Smooth muscle cell (in vitro differentiated cells): ENCODE data around the gene HIVEP2. TPM values are rescaled to one million over a fixed set of nuclear protein-coding genes. Genes with fewer than 3 reads are reported as not detected.
"Not testable (repeated sequence)": the region's sequence is repeated elsewhere in the genome, so short reads cannot be mapped to it uniquely, and the experiment has no call there.

Experiments
- DNase-seq: peaks from one replicate; lab custom pipeline; 2025; ENCODE audit not compliant: unreplicated experiment; lab: John Stamatoyannopoulos, UW
- H2AFZ ChIP-seq: fragments of 200-600 bp; sonication (generic); 2 replicates; pipeline ENCODE4 v1.6.0; 2016; ENCODE audit warnings: antibody characterized with exemption, low read depth, mild to moderate bottlenecking
- H3F3A ChIP-seq: fragments of 200-600 bp; sonication (generic); 2 replicates; pipeline ENCODE4 v1.6.0; 2017; ENCODE audit warnings: antibody characterized with exemption, low read depth
- H3K27ac ChIP-seq: fragments of 200-600 bp; sonication (generic); 2 replicates; pipeline ENCODE4 v1.5.1; 2016; ENCODE audit warnings: low read depth, mild to moderate bottlenecking
- H3K27me3 ChIP-seq: fragments of 200-600 bp; sonication (generic); 2 replicates; pipeline ENCODE4 v1.6.1; 2016; ENCODE audit warnings: low read depth, mild to moderate bottlenecking
- H3K36me3 ChIP-seq: fragments of 200-600 bp; sonication (generic); 2 replicates; pipeline ENCODE4 v1.5.1; 2016; ENCODE audit warnings: low read depth
- H3K4me1 ChIP-seq: fragments of 200-600 bp; sonication (generic); 2 replicates; pipeline ENCODE4 v1.5.1; 2016; ENCODE audit warnings: low read depth
- H3K4me2 ChIP-seq: fragments of 200-600 bp; sonication (generic); 2 replicates; pipeline ENCODE4 v1.6.0; 2016; ENCODE audit warnings: mild to moderate bottlenecking
- H3K4me3 ChIP-seq: fragments of 200-600 bp; sonication (generic); 2 replicates; pipeline ENCODE4 v1.5.1; 2016; ENCODE audit warnings: mild to moderate bottlenecking
- H3K79me2 ChIP-seq: fragments of 200-600 bp; sonication (generic); 2 replicates; pipeline ENCODE4 v1.6.0; 2016; ENCODE audit warnings: low read depth, mild to moderate bottlenecking
- H3K9ac ChIP-seq: fragments of 200-600 bp; sonication (generic); 2 replicates; pipeline ENCODE4 v1.6.0; 2016; ENCODE audit warnings: low read depth
- H3K9me3 ChIP-seq: fragments of 200-600 bp; sonication (generic); replicated peaks from 2 replicates; pipeline ENCODE4 v1.5.1; 2016; ENCODE audit warnings: low read depth
- H4K20me1 ChIP-seq: fragments of 200-600 bp; sonication (generic); 2 replicates; pipeline ENCODE4 v1.6.0; 2016; ENCODE audit warnings: low read depth
- CTCF ChIP-seq: fragments of 200-600 bp; sonication (generic); IDR thresholded peaks from 2 replicates; pipeline ENCODE4 v1.5.1; 2017; ENCODE audit warnings: borderline replicate concordance, mild to moderate bottlenecking, antibody characterized with exemption; ENCODE audit not compliant: insufficient read depth, poor library complexity, severe bottlenecking
- WGBS: methylation state at CpG from one replicate; pipeline ENCODE4 v1.1.7; 2016; ENCODE audit warnings: low lambda C conversion rate; 5-methylcytosine and 5-hydroxymethylcytosine counted together
- polyA plus RNA-seq: library from polyadenylated mRNA; unstranded; fragments of >200 nt; fragmentation: Nextera tagmentation; extraction: Ambion mirVana; gene quantifications from 2 replicates; pipeline ENCODE4 v1.2.1, GENCODE V29; 2016
- total RNA-seq: library from RNA; depleted of rRNA; stranded (reverse); fragments of >200 nt; gene quantifications from 2 replicates; pipeline ENCODE4 v1.2.3, GENCODE V29; 2014

The HIVEP2 gene
- total and polyA plus RNA-seq, 2 experiments from 2014 or later = 3.2 to 12.5 TPM

- no peak overlapping the region for H3K4me2 ChIP-seq
- H3K4me3 ChIP-seq = no peak overlapping the region
- H3K27me3 ChIP-seq = no peaks in the 10 kb centered on the region
- no peaks in the 10 kb centered on the region for H4K20me1 ChIP-seq
- H3K27ac ChIP-seq = no peak overlapping the region
- H3K9ac ChIP-seq = no peak overlapping the region
- H2AFZ ChIP-seq = no peak overlapping the region
- no peak for DNase-seq
- H3K9me3 ChIP-seq = no peaks in the 10 kb centered on the region
- no peak for TF ChIP-seq CTCF
- no peaks in the 10 kb centered on the region for H3K4me1 ChIP-seq
- H3K36me3 ChIP-seq = no peaks in the 10 kb centered on the region
- 78% methylated on average over 2 of the region's 2 CpGs for WGBS
- H3K79me2 ChIP-seq = no peaks in the 10 kb centered on the region
- no peaks in the 10 kb centered on the region for H3F3A ChIP-seq
These were observed 40.3 kb upstream of the HIVEP2 start for GRCh38 chr6:142985281-142985680.

GRCh38 chr6:142984386-142984785 is 39.4 kb upstream of the HIVEP2 start:
- H3K36me3 ChIP-seq = no peaks in the 10 kb centered on the region
- no peak overlapping the region for H3K4me2 ChIP-seq
- no peaks in the 10 kb centered on the region for H3K4me1 ChIP-seq
- H3K27me3 ChIP-seq = no peaks in the 10 kb centered on the region
- no peaks in the 10 kb centered on the region for H3K79me2 ChIP-seq
- H4K20me1 ChIP-seq = no peaks in the 10 kb centered on the region
- TF ChIP-seq CTCF = no peak
- WGBS = 90% methylated on average over 3 of the region's 3 CpGs
- H3K27ac ChIP-seq = no peak overlapping the region
- no peak overlapping the region for H2AFZ ChIP-seq
- no peak for DNase-seq
- H3K9ac ChIP-seq = no peak overlapping the region
- no peaks in the 10 kb centered on the region for H3F3A ChIP-seq
- H3K4me3 ChIP-seq = no peak overlapping the region
- H3K9me3 ChIP-seq = no peaks in the 10 kb centered on the region

- Histone ChIP-seq H3K36me3 (no peaks in the 10 kb centered on the region), H3K27ac (no peak overlapping the region), H3K4me1 (no peaks in the 10 kb centered on the region), H3K9ac (no peak overlapping the region), H3F3A (no peaks in the 10 kb centered on the region), H3K79me2 (no peaks in the 10 kb centered on the region), H2AFZ (no peak overlapping the region), H4K20me1 (no peaks in the 10 kb centered on the region), H3K27me3 (no peaks in the 10 kb centered on the region), H3K4me3 (no peak overlapping the region), H3K9me3 (no peaks in the 10 kb centered on the region), H3K4me2 (no peak overlapping the region)
- 87% methylated on average over 3 of the region's 3 CpGs for WGBS
- DNase-seq = no peak
- TF ChIP-seq CTCF = no peak
These were observed 30.4 kb upstream of the HIVEP2 start for GRCh38 chr6:142975365-142975764.

GRCh38 chr6:142970941-142971340 is 26.0 kb upstream of the HIVEP2 start:
- 86% methylated on average over 3 of the region's 3 CpGs for WGBS
- not testable (repeated sequence) for H3K4me3 ChIP-seq, H3K9ac ChIP-seq, H3K36me3 ChIP-seq, H3K4me1 ChIP-seq, H3K27ac ChIP-seq, H2AFZ ChIP-seq, H3K4me2 ChIP-seq, H3K27me3 ChIP-seq, DNase-seq, H4K20me1 ChIP-seq, H3F3A ChIP-seq, H3K79me2 ChIP-seq, H3K9me3 ChIP-seq
